ENCODE results near the gene RPIA. TPM values are rescaled to one million over a fixed set of nuclear protein-coding genes. Genes with fewer than 3 reads are reported as not detected.

The RPIA gene
- polyA plus RNA-seq, 2 of the 4 experiments (the other 2 are of a cell fraction), result 23.3 to 27.0 TPM

DNA sequence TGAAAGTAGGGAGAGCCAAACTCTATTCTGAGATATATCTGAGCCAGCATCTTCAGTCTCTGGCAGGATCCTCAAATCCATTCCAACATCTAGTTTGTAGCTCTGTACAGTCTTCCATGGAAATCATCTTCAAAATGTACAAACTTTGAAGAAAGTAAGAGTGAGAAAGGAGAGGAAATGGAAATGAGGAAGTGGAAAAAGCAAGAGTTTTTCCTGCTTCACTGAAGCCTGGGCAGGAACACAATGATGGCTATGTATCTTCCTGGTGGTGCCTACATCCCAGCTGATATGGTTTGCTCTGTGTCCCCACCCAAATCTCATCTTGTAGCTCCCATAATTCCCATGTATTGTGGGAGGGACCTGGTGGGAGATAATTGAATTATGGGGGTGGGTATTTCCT lies 4.1 kb upstream of the RPIA start:
- no peak for TF ChIP-seq HOXB13 (CRISPR knock-in tag; IDR thresholded peaks at IDR 0.05; ENCODE audit: low read depth)
- TF ChIP-seq, protein P1, sequence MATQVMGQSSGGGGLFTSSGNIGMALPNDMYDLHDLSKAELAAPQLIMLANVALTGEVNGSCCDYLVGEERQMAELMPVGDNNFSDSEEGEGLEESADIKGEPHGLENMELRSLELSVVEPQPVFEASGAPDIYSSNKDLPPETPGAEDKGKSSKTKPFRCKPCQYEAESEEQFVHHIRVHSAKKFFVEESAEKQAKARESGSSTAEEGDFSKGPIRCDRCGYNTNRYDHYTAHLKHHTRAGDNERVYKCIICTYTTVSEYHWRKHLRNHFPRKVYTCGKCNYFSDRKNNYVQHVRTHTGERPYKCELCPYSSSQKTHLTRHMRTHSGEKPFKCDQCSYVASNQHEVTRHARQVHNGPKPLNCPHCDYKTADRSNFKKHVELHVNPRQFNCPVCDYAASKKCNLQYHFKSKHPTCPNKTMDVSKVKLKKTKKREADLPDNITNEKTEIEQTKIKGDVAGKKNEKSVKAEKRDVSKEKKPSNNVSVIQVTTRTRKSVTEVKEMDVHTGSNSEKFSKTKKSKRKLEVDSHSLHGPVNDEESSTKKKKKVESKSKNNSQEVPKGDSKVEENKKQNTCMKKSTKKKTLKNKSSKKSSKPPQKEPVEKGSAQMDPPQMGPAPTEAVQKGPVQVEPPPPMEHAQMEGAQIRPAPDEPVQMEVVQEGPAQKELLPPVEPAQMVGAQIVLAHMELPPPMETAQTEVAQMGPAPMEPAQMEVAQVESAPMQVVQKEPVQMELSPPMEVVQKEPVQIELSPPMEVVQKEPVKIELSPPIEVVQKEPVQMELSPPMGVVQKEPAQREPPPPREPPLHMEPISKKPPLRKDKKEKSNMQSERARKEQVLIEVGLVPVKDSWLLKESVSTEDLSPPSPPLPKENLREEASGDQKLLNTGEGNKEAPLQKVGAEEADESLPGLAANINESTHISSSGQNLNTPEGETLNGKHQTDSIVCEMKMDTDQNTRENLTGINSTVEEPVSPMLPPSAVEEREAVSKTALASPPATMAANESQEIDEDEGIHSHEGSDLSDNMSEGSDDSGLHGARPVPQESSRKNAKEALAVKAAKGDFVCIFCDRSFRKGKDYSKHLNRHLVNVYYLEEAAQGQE (IDR thresholded peaks at IDR 0.05), result no peak
- TF ChIP-seq TFCP2L1 (CRISPR knock-in tag; IDR thresholded peaks at IDR 0.05), result no peak
- TF ChIP-seq JUNB (IDR thresholded peaks at IDR 0.05), result no peak
- TF ChIP-seq, protein P2, sequence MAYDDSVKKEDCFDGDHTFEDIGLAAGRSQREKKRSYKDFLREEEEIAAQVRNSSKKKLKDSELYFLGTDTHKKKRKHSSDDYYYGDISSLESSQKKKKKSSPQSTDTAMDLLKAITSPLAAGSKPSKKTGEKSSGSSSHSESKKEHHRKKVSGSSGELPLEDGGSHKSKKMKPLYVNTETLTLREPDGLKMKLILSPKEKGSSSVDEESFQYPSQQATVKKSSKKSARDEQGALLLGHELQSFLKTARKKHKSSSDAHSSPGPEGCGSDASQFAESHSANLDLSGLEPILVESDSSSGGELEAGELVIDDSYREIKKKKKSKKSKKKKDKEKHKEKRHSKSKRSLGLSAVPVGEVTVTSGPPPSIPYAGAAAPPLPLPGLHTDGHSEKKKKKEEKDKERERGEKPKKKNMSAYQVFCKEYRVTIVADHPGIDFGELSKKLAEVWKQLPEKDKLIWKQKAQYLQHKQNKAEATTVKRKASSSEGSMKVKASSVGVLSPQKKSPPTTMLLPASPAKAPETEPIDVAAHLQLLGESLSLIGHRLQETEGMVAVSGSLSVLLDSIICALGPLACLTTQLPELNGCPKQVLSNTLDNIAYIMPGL (CRISPR knock-in tag; IDR thresholded peaks at IDR 0.05; ENCODE audit: borderline replicate concordance), result no peak
- no peak for TF ChIP-seq BHLHE40 (IDR thresholded peaks at IDR 0.05; ENCODE audit: low read depth, low read length)
- no peak for TF ChIP-seq POLR2A (IDR thresholded peaks at IDR 0.05; ENCODE audit: low read length)
- TF ChIP-seq ZNF302 (CRISPR knock-in tag; IDR thresholded peaks at IDR 0.05), result no peak
- TF ChIP-seq, protein P3, sequence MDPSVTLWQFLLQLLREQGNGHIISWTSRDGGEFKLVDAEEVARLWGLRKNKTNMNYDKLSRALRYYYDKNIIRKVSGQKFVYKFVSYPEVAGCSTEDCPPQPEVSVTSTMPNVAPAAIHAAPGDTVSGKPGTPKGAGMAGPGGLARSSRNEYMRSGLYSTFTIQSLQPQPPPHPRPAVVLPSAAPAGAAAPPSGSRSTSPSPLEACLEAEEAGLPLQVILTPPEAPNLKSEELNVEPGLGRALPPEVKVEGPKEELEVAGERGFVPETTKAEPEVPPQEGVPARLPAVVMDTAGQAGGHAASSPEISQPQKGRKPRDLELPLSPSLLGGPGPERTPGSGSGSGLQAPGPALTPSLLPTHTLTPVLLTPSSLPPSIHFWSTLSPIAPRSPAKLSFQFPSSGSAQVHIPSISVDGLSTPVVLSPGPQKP (IDR thresholded peaks at IDR 0.05; ENCODE audit: low read depth, low read length), result no peak
- TF ChIP-seq ZSCAN20 (CRISPR knock-in tag; IDR thresholded peaks at IDR 0.05), result no peak
- TF ChIP-seq, protein P4, sequence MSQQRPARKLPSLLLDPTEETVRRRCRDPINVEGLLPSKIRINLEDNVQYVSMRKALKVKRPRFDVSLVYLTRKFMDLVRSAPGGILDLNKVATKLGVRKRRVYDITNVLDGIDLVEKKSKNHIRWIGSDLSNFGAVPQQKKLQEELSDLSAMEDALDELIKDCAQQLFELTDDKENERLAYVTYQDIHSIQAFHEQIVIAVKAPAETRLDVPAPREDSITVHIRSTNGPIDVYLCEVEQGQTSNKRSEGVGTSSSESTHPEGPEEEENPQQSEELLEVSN (IDR thresholded peaks at IDR 0.05; ENCODE audit: borderline replicate concordance, low read depth), result no peak
- no peak for TF ChIP-seq CEBPB (IDR thresholded peaks at IDR 0.05)
- TF ChIP-seq EHF (CRISPR knock-in tag; IDR thresholded peaks at IDR 0.05), result no peak
- no peak for TF ChIP-seq CHD2 (IDR thresholded peaks at IDR 0.05; ENCODE audit: low read length, partially characterized antibody)
- no peak for TF ChIP-seq EHMT2 (IDR thresholded peaks at IDR 0.05; ENCODE audit: low read depth)
- FAIRE-seq (no peak), ATAC-seq (no peak), DNase-seq (ENCODE audit: low read depth in 1 of 2, low spot score in 1 of 2) (no peak)
- no peaks in the 10 kb centered on the region for H3K4me1 ChIP-seq
- no peak overlapping the region for H3K4me3 ChIP-seq
- H3K4me2 ChIP-seq, result no peak overlapping the region
- CTCF ChIA-PET, result interaction anchor here (1.4 to 5.9 kb wide), 2 partner anchors 10 to 15 kb away, joined by 3 to 51 read pairs; no protein-coding TSS in a partner anchor
- H3K27ac ChIP-seq, result no peak overlapping the region
- peaks cover 36% of the 10 kb centered on the region for H3K9me3 ChIP-seq
- POLR2A ChIA-PET, result interaction anchor here (0.6 kb wide), 1 partner anchor 14 kb away, joined by 3 read pairs; no protein-coding TSS in a partner anchor

DNA sequence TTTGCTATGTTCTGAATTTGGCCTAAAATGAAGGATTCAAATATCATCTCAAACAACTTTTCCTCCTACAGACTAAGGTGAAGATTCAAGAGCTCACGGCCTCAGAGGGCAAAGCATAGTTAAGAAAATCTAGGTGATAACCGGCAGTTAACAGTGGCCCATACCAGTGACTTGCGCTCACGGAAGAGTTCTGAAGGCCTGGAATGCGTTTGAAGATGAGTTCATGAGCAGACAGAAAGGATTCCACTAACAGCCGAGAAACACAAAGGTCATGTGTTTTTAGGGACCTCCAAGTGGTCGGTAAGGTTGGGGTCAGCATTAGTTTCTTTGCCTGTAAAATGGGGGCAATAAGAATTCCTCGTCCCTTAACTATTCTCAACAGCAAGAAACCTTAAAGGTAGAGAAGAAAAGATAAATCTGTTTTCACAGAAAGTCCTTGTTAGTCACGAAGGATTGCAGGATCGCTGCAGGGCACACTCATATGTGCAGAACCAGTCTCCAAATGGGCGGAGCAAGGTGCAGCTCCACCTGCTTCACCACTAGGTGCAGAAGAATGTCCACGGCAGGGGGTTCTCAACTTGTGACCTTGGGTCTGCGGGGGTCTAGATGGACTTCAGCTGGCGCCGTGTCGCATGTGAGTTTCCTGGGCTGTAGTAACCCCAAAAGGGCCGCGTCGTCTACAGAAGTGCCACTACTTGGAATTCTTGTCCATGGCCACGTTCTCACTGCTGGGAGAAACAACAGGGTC lies 708 bp upstream of the RPIA start:
- Histone ChIP-seq H3K4me1 (peaks cover 4% of the 10 kb centered on the region; the same call in 2 of the 3 replicates), H3K4me2 (peak overlapping the region; percentile 89), H3K27ac (peak overlapping the region; percentile 90 to 91), H3K4me3 (peak overlapping the region; percentile 65), H3K9me3 (peaks cover 8% of the 10 kb centered on the region; the same call in 1 of the 3 replicates)
- FAIRE-seq, result no peak
- WGBS (ENCODE audit: missing lambda C conversion rate), result 43% methylated on average over 13 of the region's 20 CpGs
- ChIA-PET POLR2A (interaction anchor here (0.7 kb wide), 1 partner anchor 19 kb away, joined by 4 read pairs; no protein-coding TSS in a partner anchor), CTCF (interaction anchor here (1.1 to 4.5 kb wide), 4 partner anchors 14 to 71 kb away, joined by 3 to 22 read pairs (median 3); no protein-coding TSS in a partner anchor)
- TF ChIP-seq MAZ (IDR thresholded peaks at IDR 0.05; ENCODE audit: borderline replicate concordance, low read depth, low read length) (no peak), RFX5 (IDR thresholded peaks at IDR 0.05) (no peak), PHF8 (IDR thresholded peaks at IDR 0.05; ENCODE audit: borderline replicate concordance, low read depth) (0 out of 2 replicates have a peak, but pooled peaks have one; percentile 70), TFCP2L1 (CRISPR knock-in tag; IDR thresholded peaks at IDR 0.05) (no peak), CBX2 (IDR thresholded peaks at IDR 0.05; ENCODE audit: borderline replicate concordance, low read depth) (no peak), NPAS2 (CRISPR knock-in tag; IDR thresholded peaks at IDR 0.05; ENCODE audit: borderline replicate concordance) (no peak), HEYL (CRISPR knock-in tag; IDR thresholded peaks at IDR 0.05) (0 out of 2 replicates have a peak, but pooled peaks have one; percentile 37), EHF (CRISPR knock-in tag; IDR thresholded peaks at IDR 0.05) (no peak), TP53 (CRISPR knock-in tag; IDR thresholded peaks at IDR 0.05) (peak; percentile 30; the same call in 1 of the 2 replicates)
- TF ChIP-seq, protein P5, sequence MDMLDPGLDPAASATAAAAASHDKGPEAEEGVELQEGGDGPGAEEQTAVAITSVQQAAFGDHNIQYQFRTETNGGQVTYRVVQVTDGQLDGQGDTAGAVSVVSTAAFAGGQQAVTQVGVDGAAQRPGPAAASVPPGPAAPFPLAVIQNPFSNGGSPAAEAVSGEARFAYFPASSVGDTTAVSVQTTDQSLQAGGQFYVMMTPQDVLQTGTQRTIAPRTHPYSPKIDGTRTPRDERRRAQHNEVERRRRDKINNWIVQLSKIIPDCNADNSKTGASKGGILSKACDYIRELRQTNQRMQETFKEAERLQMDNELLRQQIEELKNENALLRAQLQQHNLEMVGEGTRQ (IDR thresholded peaks at IDR 0.05), result 0 out of 2 replicates have a peak, but pooled peaks have one; percentile 8
- peak; percentile 52 to 60 for ATAC-seq
- DNase-seq (ENCODE audit: low read depth in 1 of 2, low spot score in 1 of 2), result peak; percentile 49 to 55

Data from A549 (cell line).